Adipose tissue (tissue), 3 donors: ENCODE measurements around the gene WDR11. TPM values are rescaled to one million over a fixed set of nuclear protein-coding genes. Genes with fewer than 3 reads are reported as not detected.

Experiments
- H3K27ac ChIP-seq: one replicate; pipeline ENCODE4 v1.5.1; 2013; ENCODE audit warnings: low read depth, low read length
- WGBS, 3 donors: extraction: QIAGEN DNeasy Blood & Tissue Kit; methylation state at CpG; one replicate each; pipeline ENCODE4 v1.1.7; 2013; 5-methylcytosine and 5-hydroxymethylcytosine counted together
- polyA plus RNA-seq, 3 donors: library from polyadenylated mRNA; stranded (reverse); fragments of 200-250 nt; gene quantifications; one replicate each; pipeline ENCODE4 v1.2.3, GENCODE V29; 2013
- donor health status: healthy with polysubstance abuse.
- donor health status: Bipolar disorder and iron deficiency.
- donor health status: healthy.

The WDR11 gene, protein sequence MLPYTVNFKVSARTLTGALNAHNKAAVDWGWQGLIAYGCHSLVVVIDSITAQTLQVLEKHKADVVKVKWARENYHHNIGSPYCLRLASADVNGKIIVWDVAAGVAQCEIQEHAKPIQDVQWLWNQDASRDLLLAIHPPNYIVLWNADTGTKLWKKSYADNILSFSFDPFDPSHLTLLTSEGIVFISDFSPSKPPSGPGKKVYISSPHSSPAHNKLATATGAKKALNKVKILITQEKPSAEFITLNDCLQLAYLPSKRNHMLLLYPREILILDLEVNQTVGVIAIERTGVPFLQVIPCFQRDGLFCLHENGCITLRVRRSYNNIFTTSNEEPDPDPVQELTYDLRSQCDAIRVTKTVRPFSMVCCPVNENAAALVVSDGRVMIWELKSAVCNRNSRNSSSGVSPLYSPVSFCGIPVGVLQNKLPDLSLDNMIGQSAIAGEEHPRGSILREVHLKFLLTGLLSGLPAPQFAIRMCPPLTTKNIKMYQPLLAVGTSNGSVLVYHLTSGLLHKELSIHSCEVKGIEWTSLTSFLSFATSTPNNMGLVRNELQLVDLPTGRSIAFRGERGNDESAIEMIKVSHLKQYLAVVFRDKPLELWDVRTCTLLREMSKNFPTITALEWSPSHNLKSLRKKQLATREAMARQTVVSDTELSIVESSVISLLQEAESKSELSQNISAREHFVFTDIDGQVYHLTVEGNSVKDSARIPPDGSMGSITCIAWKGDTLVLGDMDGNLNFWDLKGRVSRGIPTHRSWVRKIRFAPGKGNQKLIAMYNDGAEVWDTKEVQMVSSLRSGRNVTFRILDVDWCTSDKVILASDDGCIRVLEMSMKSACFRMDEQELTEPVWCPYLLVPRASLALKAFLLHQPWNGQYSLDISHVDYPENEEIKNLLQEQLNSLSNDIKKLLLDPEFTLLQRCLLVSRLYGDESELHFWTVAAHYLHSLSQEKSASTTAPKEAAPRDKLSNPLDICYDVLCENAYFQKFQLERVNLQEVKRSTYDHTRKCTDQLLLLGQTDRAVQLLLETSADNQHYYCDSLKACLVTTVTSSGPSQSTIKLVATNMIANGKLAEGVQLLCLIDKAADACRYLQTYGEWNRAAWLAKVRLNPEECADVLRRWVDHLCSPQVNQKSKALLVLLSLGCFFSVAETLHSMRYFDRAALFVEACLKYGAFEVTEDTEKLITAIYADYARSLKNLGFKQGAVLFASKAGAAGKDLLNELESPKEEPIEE
- 10 to 100 TPM; 14.2 to 22.4 (median 20.1) TPM for polyA plus RNA-seq

DNA sequence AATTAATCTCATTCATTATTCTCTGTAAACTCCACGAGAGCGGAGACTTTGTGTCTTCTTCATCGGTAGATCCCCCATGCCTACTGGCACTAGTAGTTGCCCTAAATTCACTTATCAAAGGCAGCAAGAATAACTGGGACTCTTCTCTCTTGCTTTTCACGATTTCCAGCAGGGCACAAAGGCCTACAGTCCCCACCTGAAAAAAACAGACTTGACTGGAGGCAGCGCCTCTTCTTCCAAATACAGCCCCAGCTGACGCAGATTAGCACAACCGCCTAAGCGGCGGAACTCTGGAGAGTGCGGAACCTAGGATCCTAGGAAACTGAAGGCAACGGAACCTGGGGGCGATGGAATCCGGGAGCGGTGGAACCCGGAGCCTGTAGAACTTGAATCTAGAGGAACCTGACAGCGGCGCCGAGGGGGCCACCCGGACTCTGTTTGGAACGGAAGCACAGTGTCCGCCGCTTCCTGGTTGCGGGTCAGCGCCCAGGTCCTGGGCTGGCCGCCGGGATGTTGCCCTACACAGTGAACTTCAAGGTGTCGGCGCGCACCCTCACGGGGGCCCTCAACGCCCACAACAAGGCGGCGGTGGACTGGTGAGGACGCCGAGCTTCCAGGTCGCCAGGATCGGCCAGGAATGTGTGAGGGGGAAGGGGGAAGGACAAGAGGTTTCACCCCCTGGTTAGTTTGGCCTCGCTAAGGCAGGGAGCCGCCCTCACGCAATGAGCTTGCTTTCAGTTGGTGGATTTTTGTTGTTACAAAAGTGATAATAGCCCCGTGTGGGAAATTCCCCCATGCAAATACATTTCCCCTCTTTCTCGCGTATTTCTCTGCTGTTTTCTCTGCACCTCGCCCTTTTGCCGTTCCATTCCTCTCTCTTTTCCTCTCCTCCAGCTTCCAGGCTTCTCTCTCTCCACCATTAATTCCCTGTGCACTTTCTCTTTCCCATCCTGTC, at the start of gene WDR11:
TSS of gene WDR11 (plus strand) at position 452 of the 955 bp plus-strand sequence. CDS start at position 511, 59 bp downstream.
- peak within 1 kb of the TSS; percentile 32 for H3K27ac ChIP-seq
- WGBS, 3 donors, result 3 to 4% (median 4%) methylated on average over 45 of the region's 45 CpGs

GRCh38 chr10:120802935-120803334, 48.2 kb upstream of the WDR11 start:
- no peak overlapping the region for H3K27ac ChIP-seq
- WGBS, 3 donors, result 46 to 82% (median 81%) methylated on average over 3 of the region's 3 CpGs

DNA sequence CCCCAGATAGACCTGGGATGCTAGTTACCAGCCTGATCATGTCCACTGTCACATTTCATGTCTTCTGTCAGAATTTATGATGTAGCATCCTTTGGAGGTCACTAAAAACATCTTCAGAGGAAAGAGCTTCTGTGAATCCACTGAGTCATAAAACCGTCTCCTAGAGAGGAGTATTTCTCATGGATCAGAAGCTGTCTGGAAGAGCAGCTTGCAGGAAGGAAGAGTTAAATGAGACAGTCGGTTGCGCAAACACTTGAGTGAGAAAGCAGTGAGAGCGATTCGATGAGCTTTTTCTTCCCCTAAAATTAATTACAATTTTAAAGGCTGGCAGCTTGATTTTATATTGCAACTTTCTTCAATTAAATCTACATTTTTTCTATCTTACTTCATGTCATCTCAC, 47.2 kb upstream of the WDR11 start:
- WGBS, 3 donors, result 38 to 77% (median 51%) methylated on average over 5 of the region's 5 CpGs
- H3K27ac ChIP-seq, result no peak overlapping the region

DNA sequence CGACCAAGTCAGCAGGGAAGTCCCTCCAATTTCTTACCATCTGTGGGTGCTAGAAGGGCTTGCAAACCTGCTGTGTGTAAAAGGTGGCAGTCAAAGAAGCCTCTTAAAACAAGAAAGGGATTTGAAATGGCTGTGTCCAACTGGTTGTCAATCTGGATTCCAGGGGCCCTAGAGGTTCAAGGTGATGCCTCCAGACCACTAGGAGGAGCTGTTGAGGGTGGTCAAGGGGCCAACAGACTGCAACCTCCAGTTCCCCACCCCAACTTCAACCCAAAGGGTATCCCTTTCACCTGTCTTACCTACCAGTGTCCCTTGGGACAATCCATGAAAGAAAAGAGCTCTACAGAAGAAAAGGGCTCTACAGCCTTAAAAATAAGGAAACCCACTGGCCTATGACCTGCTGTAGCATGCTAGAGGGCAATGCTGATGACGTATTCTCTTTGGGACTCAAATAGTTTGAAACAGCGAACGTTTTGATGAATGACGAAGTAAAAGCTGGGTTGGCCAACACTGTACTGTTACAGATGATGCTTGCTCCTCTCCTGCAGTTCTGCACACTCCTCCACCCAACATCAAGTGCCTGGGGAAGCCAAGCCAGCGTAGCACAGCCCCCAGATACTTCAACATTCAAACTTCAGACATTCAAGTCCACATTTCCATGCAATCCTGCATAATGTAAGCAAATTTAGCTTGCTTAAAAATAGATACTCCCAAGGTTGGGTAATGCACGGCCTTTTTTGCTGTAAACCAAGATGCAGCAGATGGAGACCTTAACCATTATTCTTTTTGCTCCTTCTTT, 45.9 kb upstream of the WDR11 start:
- H3K27ac ChIP-seq, result no peak overlapping the region
- 76 to 82% (median 80%) methylated on average over 7 of the region's 7 CpGs for WGBS, 3 donors

- WGBS, 3 donors, result 86 to 93% (median 93%) methylated on average over 2 of the region's 2 CpGs
- H3K27ac ChIP-seq, result no peak overlapping the region
Measured at GRCh38 chr10:120806081-120806480, 45.1 kb upstream of the WDR11 start.

DNA sequence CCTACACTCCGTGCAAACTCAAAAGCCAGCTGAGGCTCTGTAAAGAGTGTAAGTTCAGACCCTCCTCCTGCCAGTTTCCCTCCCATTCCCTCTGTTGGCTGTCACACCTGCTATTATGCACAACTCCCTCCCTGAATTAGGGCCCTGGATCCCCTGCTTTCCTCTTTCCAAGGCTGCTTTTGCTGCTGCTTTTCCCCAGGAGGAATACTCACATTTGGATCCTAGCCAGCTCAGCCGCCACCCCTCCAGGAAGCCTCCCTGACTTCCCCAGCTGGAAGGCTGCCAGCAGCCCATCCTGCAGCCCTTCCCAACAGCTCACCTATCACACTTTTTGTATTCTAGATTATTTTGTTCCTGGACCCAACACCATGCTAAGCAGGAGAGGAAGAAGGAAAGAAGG, 40.9 kb upstream of the WDR11 start:
- H3K27ac ChIP-seq, result no peak overlapping the region
- WGBS, 3 donors, result 5 to 25% (median 14%) methylated on average over 2 of the region's 2 CpGs

DNA sequence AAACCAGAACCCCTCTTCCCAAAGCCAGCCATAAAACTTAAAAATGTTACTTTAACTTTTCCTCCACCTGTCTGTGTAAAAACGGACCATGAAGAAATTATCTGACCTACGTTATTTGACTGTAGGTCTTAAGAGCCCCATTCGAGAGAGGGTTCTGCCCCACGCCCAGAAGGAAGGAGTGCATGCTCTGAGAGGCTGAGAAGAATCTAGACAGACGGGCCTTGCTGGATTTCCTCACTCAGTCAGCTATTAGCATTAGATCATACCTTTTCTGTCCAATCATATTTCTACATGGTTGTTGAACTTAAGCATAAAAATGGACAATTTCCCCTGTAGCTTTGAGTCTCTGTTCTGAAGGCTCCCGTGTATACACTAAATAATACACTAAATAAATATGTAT, 38.1 kb upstream of the WDR11 start:
- H3K27ac ChIP-seq, result no peak overlapping the region
- 63 to 77% (median 67%) methylated on average over 6 of the region's 6 CpGs for WGBS, 3 donors

DNA sequence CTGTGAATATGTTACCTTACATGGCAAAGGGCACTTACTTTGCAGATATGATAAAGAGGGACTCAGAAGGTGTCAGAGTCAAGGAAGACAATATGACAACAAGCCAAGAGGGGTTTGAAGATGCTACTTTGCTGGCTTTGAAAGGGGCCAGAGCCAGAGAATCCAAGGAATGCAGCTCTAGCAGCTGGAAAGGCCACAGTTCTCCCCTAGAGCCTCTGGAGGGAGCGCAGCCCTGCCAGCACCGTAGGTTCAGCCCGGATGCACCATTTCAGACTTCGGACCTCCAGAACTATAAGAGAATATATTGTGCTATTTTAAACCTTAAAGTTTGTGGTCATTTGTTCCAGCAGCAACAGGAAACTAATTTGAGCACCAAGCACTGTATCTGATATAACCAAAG, 32.9 kb upstream of the WDR11 start:
- WGBS, 3 donors, result 72 to 82% (median 80%) methylated on average over 4 of the region's 4 CpGs
- no peak overlapping the region for H3K27ac ChIP-seq

DNA sequence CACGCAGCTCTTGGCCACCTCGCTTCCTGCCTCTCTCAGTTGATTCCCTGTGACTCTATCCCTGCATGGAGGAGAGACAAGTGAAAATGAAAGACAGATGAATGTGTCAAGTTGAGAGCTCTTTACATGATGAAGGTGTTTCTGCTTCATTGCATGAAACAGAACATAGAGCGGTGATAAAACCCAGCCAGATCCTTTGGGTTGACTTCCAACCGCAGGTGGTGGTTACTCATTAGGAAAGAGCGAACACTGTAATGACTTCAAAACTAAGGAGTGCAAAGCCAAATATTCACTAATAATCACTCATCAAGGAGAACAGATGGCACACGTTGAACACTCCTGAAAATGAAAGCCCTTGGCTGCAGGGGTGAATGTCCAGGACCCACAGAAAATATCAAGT, 31.8 kb upstream of the WDR11 start:
- 78 to 86% (median 85%) methylated on average over 6 of the region's 6 CpGs for WGBS, 3 donors
- no peak overlapping the region for H3K27ac ChIP-seq

- WGBS, 3 donors, result 51 to 73% (median 65%) methylated on average over 2 of the region's 2 CpGs
- no peak overlapping the region for H3K27ac ChIP-seq
Measured at GRCh38 chr10:120823266-120823665, 27.9 kb upstream of the WDR11 start.

- 49 to 54% (median 53%) methylated on average over 9 of the region's 9 CpGs for WGBS, 3 donors
- H3K27ac ChIP-seq, result no peak overlapping the region
Measured at GRCh38 chr10:120824881-120825309, 26.3 kb upstream of the WDR11 start.

DNA sequence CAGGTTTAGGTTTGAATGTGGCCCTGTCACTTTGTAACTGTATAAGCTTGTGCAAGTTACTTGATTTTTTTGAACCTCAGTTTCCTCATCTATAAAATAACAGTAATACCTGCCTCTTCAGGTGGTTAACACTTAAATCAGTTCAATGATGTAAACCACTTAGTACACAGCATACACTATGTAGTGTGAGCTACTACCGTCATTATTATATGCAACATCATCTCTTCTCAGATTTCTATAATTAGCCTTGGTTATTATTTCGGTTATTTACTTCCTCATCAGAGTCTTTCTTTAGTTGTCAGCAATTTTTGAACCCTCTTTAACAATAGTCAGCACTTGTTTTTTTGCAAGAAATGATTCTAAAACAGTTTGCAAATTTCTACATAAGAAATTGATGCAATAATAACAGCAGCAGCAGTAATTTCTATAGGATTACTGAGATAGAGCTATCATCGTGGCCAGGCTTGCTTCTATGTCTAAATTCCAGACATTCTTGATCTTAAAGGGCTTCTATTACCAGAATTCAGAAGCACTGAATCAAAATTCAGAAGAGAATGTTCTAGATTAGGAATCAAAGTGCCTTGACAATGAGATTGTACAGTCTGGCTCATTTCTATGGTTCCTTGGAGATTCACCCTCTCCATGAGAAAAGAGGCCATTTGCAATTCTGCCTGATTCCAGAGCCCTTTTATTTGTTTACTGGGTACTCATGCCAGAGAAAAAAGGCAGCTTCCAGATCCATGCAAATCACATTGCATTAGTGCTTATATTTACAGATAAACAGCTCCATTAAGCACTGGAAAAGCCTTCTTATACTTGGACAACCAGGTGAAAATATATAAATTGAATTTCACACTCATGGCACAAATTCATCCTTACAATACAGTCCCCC, 25.0 kb upstream of the WDR11 start:
- no peak overlapping the region for H3K27ac ChIP-seq
- WGBS, 3 donors, result 43 to 62% (median 51%) methylated on average over 3 of the region's 3 CpGs

- 70 to 71% (median 70%) methylated on average over 5 of the region's 5 CpGs for WGBS, 3 donors
- H3K27ac ChIP-seq, result no peak overlapping the region
Measured at GRCh38 chr10:120827251-120827875, 23.8 kb upstream of the WDR11 start.

DNA sequence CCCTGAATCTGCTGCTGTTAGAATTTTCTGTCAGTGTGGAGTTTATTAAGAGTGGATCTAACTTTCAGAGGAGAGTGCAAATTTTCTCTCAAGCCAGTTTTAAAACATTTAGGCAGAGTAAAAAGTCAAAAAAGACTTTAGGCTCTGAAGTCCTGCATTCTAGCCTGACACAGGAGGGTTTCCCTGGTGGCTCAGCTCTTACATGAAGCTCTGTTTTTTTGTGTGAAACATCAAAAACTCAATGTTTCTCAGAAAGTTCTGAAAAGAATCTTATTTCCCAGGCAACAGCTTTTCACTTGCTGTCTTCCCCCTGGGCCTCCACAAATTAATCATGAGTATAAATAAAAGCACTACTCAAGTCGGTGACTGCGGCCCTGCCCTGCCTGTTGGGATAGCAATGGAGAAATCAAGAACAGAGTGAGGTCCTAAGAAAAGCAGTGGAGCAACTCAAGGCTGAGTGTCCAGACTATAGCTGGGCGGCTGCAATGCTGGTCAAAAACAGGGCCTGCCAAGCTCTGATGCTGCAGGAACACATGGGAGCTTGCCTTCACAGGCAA, 22.3 kb upstream of the WDR11 start:
- H3K27ac ChIP-seq, result no peak overlapping the region
- 79 to 86% (median 82%) methylated on average over 3 of the region's 3 CpGs for whole genome bisulfite sequencing, 3 donors

GRCh38 chr10:120832106-120832505, 19.1 kb upstream of the WDR11 start:
- WGBS, 3 donors, result 80 to 82% (median 82%) methylated on average over 9 of the region's 9 CpGs

More at GRCh38 chr10:120832106-120832505, 19.1 kb upstream of the WDR11 start:
- no peak overlapping the region for H3K27ac ChIP-seq
